Activated CD4-positive, alpha-beta T cell treated with anti-CD3 and anti-CD28 coated beads for 48 hours (primary cell): ENCODE measurements around the gene PTPRM.

Source experiments
- DNase-seq: peaks from one replicate; pipeline ENCODE4 v3.0.0-alpha.2; 2020

The PTPRM gene

GRCh38 chr18:7676253-7676873 is 109.2 kb downstream of the PTPRM start:
- DNase-seq = no peak

GRCh38 chr18:7677001-7677400 is 109.9 kb downstream of the PTPRM start:
- DNase-seq = no peak

GRCh38 chr18:7677424-7677823 is 110.3 kb downstream of the PTPRM start:
- DNase-seq = no peak

- no peak for DNase-seq
These were observed 111.3 kb downstream of the PTPRM start for GRCh38 chr18:7678389-7678788.

GRCh38 chr18:7678801-7679200 is 111.7 kb downstream of the PTPRM start:
- no peak for DNase-seq

GRCh38 chr18:7681298-7681697 is 114.2 kb downstream of the PTPRM start:
- no peak for DNase-seq

GRCh38 chr18:7682321-7682720 is 115.2 kb downstream of the PTPRM start:
- no peak for DNase-seq

GRCh38 chr18:7683753-7684152 is 116.6 kb downstream of the PTPRM start:
- no peak for DNase-seq

GRCh38 chr18:7684357-7684756 is 117.2 kb downstream of the PTPRM start:
- no peak for DNase-seq

GRCh38 chr18:7684966-7685365 is 117.8 kb downstream of the PTPRM start:
- no peak for DNase-seq

- DNase-seq = no peak
These were observed 119.2 kb downstream of the PTPRM start for GRCh38 chr18:7686278-7686677.

GRCh38 chr18:7688580-7688979 is 121.5 kb downstream of the PTPRM start:
- no peak for DNase-seq

GRCh38 chr18:7691206-7691605 is 124.1 kb downstream of the PTPRM start:
- DNase-seq = no peak

GRCh38 chr18:7696780-7697179 is 129.7 kb downstream of the PTPRM start:
- DNase-seq = no peak

- no peak for DNase-seq
These were observed 130.2 kb downstream of the PTPRM start for GRCh38 chr18:7697306-7697705.

- DNase-seq = no peak
These were observed 144.4 kb downstream of the PTPRM start for GRCh38 chr18:7711495-7711894.

GRCh38 chr18:7720395-7720794 is 153.3 kb downstream of the PTPRM start:
- DNase-seq = no peak

- DNase-seq = no peak
These were observed 154.4 kb downstream of the PTPRM start for GRCh38 chr18:7721532-7721931.

GRCh38 chr18:7722955-7723354 is 155.8 kb downstream of the PTPRM start:
- no peak for DNase-seq

- no peak for DNase-seq
These were observed 156.4 kb downstream of the PTPRM start for GRCh38 chr18:7723558-7723957.

GRCh38 chr18:7725473-7725872 is 158.4 kb downstream of the PTPRM start:
- DNase-seq = no peak

GRCh38 chr18:7725897-7726296 is 158.8 kb downstream of the PTPRM start:
- DNase-seq = no peak

- DNase-seq = no peak
These were observed 159.4 kb downstream of the PTPRM start for GRCh38 chr18:7726522-7726921.

- no peak for DNase-seq
These were observed 160.4 kb downstream of the PTPRM start for GRCh38 chr18:7727361-7728076.

GRCh38 chr18:7728297-7728696 is 161.2 kb downstream of the PTPRM start:
- DNase-seq = no peak
